Fibroblast of skin of right quadriceps (primary cell): ENCODE results near the gene GPRASP2.
A peak's percentile ranks its signal among the peaks of the same experiment; 100 is the strongest.

Experiments
- DNase-seq: peaks from one replicate; pipeline ENCODE4 v3.0.0-alpha.2; 2013

The GPRASP2 gene

DNA sequence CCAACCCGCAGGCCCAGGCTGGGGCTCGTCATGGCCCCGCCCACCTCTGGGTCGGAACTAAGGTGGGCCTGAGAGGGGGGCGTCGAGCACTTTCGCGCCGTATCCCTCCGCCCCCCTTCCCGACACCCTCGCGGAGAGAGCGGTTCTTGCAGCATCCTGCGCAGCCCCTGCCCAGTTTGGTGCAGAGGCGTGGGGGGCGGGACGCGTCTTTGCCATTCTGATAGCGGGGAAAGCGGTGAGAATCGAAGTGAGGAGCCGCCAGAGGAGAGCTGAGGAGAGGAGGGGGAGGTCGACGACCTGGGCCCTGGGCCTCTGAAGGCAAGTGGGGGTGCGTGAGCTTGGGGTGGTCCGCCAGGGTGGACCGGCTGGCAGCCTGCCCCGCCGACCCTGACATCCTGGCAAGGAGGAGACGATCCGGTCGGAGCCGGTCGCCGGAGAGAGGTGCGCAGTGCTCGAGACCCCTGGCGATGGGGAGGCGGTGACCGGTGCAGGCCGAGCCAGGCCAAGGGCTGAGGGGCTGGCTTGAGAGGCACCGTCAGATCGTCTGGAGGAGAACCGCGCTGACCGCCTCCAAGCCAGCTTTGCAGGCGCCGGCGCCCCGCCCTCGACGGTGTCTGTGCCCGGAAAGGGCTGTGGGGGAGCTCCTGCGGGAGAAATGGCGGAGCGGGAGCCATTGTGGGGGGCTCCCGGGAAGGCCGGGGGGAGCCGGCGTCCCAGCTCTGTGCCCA is 33.8 kb downstream of the GPRASP2 start:
- peak; percentile 11 for DNase-seq

DNA sequence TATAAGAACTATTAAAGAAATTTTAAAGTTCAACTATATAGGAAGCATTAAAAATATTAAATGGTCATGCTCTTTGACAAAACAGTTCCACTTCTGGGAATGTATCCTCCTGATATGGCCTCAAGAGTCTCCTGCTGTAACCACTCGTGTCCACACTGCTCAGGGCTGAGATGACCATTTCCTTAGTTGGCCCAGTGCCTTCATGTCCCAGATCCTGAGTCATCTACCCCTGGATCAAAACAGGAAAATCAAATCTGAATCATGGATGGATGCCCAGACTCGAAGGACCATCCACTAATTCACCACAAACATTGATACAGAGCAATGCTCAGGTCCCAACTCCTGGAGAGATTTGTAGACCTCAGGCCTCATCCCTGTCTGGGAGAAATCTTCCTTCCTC is 53.0 kb downstream of the GPRASP2 start:
- DNase-seq: peak; percentile 57

DNA sequence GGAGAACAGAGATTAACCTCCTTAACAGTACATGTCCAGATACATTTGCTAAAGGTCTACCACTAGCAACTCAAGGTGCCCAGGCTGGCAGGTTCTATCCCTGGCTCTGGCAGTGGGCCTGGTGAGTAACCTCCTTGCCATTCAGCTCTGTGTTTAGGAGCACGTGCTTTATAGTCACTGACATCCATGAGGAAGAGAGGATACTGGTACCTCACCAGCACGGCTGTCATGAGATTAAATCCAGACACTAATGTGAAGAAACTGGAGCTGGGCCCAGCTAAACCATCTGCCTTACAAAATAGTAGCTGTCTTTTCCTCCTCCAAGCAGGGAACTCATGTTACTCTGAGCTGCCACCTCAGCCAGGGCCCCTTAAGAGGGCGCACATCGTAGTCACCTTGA is 53.6 kb downstream of the GPRASP2 start:
- peak; percentile 38 for DNase-seq

DNA sequence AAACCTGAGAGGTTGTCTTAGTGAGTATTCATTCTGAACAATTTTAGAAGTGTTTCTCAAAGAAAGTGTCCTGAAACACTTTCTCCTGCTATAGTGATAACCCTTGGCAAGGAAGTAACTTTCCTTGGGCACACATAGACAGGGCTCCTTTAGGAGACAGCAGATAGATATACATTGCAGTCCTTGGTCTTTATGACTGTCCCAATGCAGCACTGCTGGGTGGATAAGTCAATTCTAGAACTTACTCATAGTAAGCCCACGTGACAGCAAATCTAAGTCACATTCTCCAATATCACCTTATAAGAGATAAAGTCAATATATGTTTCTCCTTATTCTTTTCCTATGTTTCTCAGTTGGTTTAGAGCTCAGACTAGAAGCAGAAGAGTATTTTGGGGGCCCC is 55.0 kb downstream of the GPRASP2 start:
- no peak for DNase-seq
